Endothelial cell of umbilical vein (primary cell): Measurements from ENCODE around the gene KLF2.
A peak's percentile ranks its signal among the peaks of the same experiment; 100 is the strongest.

Experiments used
- EZH2 ChIP-seq: IDR thresholded peaks from 2 replicates; pipeline ENCODE4 v1.6.1; 2012; ENCODE audit warnings: borderline replicate concordance, low read depth, mild to moderate bottlenecking, moderate library complexity, low read length, inconsistent platforms; ENCODE audit not compliant: severe bottlenecking
- GATA2 ChIP-seq: IDR thresholded peaks from 2 replicates; pipeline ENCODE4 v1.7.0; 2011; ENCODE audit warnings: low read depth, mild to moderate bottlenecking, moderate library complexity, mixed read lengths, low read length; ENCODE audit not compliant: insufficient read length, insufficient read depth
- POLR2A ChIP-seq: IDR thresholded peaks from 2 replicates; pipeline ENCODE4 v1.6.1; 2012; ENCODE audit warnings: low read depth, mild to moderate bottlenecking, control low read depth, low read length
- POLR2AphosphoS5 ChIP-seq: IDR thresholded peaks from 2 replicates; pipeline ENCODE4 v1.6.1; 2012; ENCODE audit warnings: low read depth, mild to moderate bottlenecking, control low read depth, low read length, moderate library complexity; ENCODE audit not compliant: insufficient read depth
- TF ChIP-seq, protein P1 (sequence below), 2 donors: IDR thresholded peaks; 1 replicate in 1 of 2; 2 replicates in 1 of 2; pipeline ENCODE4 v1.5.1; 2011; ENCODE audit warnings: low read length in 2 of 2, mild to moderate bottlenecking in 2 of 2, moderate library complexity in 2 of 2, control low read depth in 1 of 2, inconsistent platforms in 1 of 2, low read depth in 1 of 2; ENCODE audit not compliant: insufficient read depth in 1 of 2; ENCODE audit errors: extremely low read depth in 1 of 2
- TF ChIP-seq, protein P2 (sequence below): IDR thresholded peaks from 2 replicates; pipeline ENCODE4 v1.6.1; 2011; ENCODE audit not compliant: insufficient read depth, insufficient read length

DNA sequence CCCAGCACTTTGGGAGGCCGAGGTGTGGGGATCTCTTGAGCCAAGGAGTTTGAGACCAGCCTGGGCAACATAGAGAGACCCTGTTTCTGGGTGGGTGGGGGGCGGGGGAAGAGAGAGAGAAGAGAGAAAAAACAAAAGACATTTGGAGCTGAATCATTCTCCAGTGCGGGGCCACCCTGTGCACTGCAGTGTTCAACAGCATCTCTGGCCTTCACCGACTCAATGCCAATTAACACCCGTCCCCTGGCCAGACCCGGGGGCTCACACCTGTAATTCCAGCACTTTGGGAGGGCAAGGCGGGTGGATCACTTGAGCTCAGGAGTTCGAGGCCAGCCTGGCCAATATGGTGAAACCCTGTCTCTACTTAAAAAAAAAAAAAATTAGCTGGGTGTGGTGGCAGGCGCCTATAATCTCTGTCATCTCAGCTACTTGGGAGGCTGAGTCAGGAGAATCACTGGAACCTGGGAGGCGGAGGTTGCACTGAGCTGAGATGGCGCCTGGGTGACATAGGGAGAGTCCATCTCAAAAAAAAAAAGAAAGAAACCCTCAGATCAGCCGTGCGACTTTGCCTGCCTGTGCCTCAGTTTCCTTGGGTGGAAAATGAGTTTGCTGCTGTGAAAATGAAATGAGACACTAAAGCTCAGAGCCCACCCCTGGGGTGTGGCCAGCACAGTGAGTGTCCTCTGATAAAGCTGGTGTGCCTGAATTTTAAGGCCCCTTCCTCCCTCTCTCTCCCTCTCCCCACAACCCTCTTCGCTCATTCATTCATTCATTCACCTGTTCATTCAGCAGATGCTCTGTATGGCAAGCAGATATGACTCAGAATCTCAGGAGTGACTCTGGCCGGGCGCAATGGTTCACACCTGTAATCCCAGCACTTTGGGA, 6.4 kb downstream of the KLF2 start:
- TF ChIP-seq, protein P1, sequence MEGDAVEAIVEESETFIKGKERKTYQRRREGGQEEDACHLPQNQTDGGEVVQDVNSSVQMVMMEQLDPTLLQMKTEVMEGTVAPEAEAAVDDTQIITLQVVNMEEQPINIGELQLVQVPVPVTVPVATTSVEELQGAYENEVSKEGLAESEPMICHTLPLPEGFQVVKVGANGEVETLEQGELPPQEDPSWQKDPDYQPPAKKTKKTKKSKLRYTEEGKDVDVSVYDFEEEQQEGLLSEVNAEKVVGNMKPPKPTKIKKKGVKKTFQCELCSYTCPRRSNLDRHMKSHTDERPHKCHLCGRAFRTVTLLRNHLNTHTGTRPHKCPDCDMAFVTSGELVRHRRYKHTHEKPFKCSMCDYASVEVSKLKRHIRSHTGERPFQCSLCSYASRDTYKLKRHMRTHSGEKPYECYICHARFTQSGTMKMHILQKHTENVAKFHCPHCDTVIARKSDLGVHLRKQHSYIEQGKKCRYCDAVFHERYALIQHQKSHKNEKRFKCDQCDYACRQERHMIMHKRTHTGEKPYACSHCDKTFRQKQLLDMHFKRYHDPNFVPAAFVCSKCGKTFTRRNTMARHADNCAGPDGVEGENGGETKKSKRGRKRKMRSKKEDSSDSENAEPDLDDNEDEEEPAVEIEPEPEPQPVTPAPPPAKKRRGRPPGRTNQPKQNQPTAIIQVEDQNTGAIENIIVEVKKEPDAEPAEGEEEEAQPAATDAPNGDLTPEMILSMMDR (IDR thresholded peaks at IDR 0.05; ENCODE audit: extremely low read depth in 1 of 2, insufficient read depth in 1 of 2, low read depth in 1 of 2, low read length in 2 of 2), result no peak
- TF ChIP-seq POLR2A (no peak), GATA2 (peak; percentile 23), EZH2 (no peak), POLR2AphosphoS5 (no peak)
- TF ChIP-seq, protein P2, sequence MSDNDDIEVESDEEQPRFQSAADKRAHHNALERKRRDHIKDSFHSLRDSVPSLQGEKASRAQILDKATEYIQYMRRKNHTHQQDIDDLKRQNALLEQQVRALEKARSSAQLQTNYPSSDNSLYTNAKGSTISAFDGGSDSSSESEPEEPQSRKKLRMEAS, result no peak
